A673 (cell line): ENCODE data around the gene PCCA.

Experiments used
- CTCF ChIP-seq: fragments of 300-800, 200-600 bp; sonication (generic); conservative IDR thresholded peaks from 2 replicates; pipeline ENCODE4 v1.5.1; 2017; ENCODE audit warnings: low read depth, mild to moderate bottlenecking, antibody characterized with exemption, low read length, moderate library complexity, mixed read lengths
- EZH2 ChIP-seq: fragments of 200-600 bp; sonication (generic); IDR thresholded peaks from 2 replicates; pipeline ENCODE4 v1.6.1; 2017; ENCODE audit warnings: borderline replicate concordance, low read depth, mild to moderate bottlenecking, mixed read lengths, antibody characterized with exemption, low read length; ENCODE audit not compliant: poor library complexity, severe bottlenecking

GRCh38 chr13:100523411-100523810 is 434.5 kb downstream of the PCCA start:
- TF ChIP-seq CTCF (no peak), EZH2 (no peak)
